OCI-LY3 (cell line): ENCODE data around the gene ADGRG6.

Experiments
- H2AFZ ChIP-seq: fragments of 200-600, 300-600 bp; shearing (Covaris generic); 2 replicates; pipeline ENCODE4 v1.6.0; 2014; ENCODE audit warnings: antibody characterized with exemption, low read depth, low read length
- H3K27ac ChIP-seq: fragments of 200-600, 300-600 bp; sonication (generic); 2 replicates; pipeline ENCODE4 v1.5.1; 2014; ENCODE audit warnings: mild to moderate bottlenecking, low read length, moderate library complexity, mixed read lengths
- H3K27me3 ChIP-seq: fragments of 200-600, 300-600 bp; sonication (generic); 2 replicates; pipeline ENCODE4 v1.6.1; 2014; ENCODE audit warnings: low read depth, low read length, mixed read lengths
- H3K36me3 ChIP-seq: fragments of 200-600, 300-600 bp; sonication (generic); replicated peaks from 2 replicates; pipeline ENCODE3; 2014; ENCODE audit warnings: low read depth, low read length, mixed read lengths
- H3K4me1 ChIP-seq: fragments of 300-600, 200-600 bp; sonication (generic); 2 replicates; pipeline ENCODE4 v1.6.1; 2014; ENCODE audit warnings: low read length, mixed read lengths
- H3K4me2 ChIP-seq: fragments of 200-600, 300-600 bp; sonication (generic); 2 replicates; pipeline ENCODE4 v1.6.1; 2014; ENCODE audit warnings: low read length, mixed read lengths
- H3K4me3 ChIP-seq: fragments of 300-600, 200-600 bp; sonication (generic); 2 replicates; pipeline ENCODE4 v1.5.1; 2014; ENCODE audit warnings: antibody characterized with exemption, mild to moderate bottlenecking, low read length, moderate library complexity
- H3K79me2 ChIP-seq: fragments of 300-600, 200-600 bp; shearing (Covaris generic); 2 replicates; pipeline ENCODE4 v1.6.1; 2014; ENCODE audit warnings: mild to moderate bottlenecking, low read length, mixed read lengths
- H3K9ac ChIP-seq: fragments of 300-600, 200-600 bp; shearing (Covaris generic); 2 replicates; pipeline ENCODE4 v1.6.0; 2014; ENCODE audit warnings: mild to moderate bottlenecking, low read length, moderate library complexity
- H3K9me3 ChIP-seq: fragments of 200-600, 300-600 bp; shearing (Covaris generic); 2 replicates; pipeline ENCODE4 v1.6.1; 2014; ENCODE audit warnings: low read length, mixed read lengths; ENCODE audit not compliant: insufficient read depth
- H4K20me1 ChIP-seq: fragments of 200-600, 300-600 bp; sonication (generic); 2 replicates; pipeline ENCODE4 v1.6.1; 2016; ENCODE audit warnings: low read length, mixed read lengths; ENCODE audit not compliant: insufficient read depth
- EZH2phosphoT487 ChIP-seq: fragments of 200-600 bp; shearing (Covaris generic); IDR thresholded peaks from 2 replicates; pipeline ENCODE4 v1.6.1; 2018; ENCODE audit warnings: antibody characterized with exemption, mixed run types, low read depth
- TF ChIP-seq, protein P1 (sequence below): fragments of 200-600, 300-600 bp; sonication (generic); IDR thresholded peaks from 2 replicates; pipeline ENCODE4 v1.5.1; 2014; ENCODE audit warnings: antibody characterized with exemption, low read length, low read depth

ADGRG6 gene

DNA sequence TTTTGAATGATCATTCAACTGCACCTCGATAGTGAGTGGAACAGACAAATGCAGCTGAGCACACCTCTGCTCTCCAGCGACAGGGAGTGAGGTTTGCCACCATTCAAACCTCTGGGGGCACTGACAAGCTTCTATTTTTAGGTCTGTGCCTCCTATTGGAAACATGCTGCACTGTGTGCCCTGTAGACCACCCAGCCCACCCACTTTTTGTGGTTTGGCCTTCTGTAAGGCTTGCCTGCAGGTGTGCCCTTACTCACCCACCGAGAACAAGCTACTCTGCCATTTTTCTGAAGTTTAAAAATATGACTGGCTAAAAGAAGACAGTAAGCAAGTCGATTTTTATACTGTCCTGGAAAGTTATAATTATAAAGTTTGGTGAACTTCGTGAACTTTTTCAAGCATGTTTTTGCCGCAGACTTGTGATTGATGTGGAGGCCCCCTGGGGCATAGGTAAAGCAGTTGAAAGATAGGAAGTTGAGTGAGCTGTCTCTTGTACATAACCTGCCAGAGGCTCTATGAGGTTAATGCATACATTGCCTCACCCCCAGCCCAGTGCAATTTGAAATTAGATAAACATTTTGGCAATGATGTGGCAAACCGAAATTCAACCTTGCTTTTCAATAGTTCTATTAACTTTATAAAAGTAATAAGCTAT, 53.8 kb downstream of the ADGRG6 start:
- H3K27ac ChIP-seq = no peak overlapping the region
- no peaks in the 10 kb centered on the region for H3K9me3 ChIP-seq
- H3K4me3 ChIP-seq = no peak overlapping the region
- no peaks in the 10 kb centered on the region for H4K20me1 ChIP-seq
- no peak overlapping the region for H2AFZ ChIP-seq
- no peaks in the 10 kb centered on the region for H3K79me2 ChIP-seq
- TF ChIP-seq EZH2phosphoT487 = no peak
- TF ChIP-seq, protein P1, sequence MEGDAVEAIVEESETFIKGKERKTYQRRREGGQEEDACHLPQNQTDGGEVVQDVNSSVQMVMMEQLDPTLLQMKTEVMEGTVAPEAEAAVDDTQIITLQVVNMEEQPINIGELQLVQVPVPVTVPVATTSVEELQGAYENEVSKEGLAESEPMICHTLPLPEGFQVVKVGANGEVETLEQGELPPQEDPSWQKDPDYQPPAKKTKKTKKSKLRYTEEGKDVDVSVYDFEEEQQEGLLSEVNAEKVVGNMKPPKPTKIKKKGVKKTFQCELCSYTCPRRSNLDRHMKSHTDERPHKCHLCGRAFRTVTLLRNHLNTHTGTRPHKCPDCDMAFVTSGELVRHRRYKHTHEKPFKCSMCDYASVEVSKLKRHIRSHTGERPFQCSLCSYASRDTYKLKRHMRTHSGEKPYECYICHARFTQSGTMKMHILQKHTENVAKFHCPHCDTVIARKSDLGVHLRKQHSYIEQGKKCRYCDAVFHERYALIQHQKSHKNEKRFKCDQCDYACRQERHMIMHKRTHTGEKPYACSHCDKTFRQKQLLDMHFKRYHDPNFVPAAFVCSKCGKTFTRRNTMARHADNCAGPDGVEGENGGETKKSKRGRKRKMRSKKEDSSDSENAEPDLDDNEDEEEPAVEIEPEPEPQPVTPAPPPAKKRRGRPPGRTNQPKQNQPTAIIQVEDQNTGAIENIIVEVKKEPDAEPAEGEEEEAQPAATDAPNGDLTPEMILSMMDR = no peak
- no peak overlapping the region for H3K9ac ChIP-seq
- H3K36me3 ChIP-seq = no peaks in the 10 kb centered on the region
- H3K4me2 ChIP-seq = no peak overlapping the region
- H3K27me3 ChIP-seq = no peaks in the 10 kb centered on the region
- no peaks in the 10 kb centered on the region for H3K4me1 ChIP-seq

DNA sequence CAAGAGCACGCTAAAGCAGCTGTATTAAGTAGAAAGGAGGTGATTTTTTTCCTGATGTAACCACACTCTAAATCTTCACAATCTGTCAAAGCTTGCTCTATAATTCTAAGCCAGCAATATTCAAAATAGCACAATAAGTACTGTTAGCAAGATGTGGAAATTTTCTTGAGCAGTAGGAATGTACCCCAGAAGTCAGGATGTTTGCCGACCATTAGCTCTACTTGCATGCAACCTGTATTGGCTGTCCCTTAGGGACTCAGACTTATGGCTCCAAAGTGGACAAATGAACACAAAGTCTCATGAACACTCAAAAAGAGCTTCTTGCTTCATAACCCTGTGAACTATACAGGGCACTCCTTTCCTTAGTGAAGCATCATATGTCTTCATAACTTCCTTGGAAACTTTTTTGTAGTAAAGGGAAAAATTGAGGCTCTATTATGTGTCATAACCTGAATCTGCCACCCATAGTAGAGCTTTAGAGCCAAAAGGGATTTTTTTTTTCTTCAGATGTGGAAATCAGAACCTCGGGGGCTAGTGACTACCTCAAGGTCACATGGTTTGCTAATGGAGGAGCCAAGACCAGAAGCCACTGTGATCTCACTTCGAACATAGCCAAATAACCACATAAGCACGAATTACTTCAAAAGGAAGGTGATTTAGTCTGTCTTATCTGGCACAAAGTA, 54.5 kb downstream of the ADGRG6 start:
- no peaks in the 10 kb centered on the region for H3K9me3 ChIP-seq
- H4K20me1 ChIP-seq = no peaks in the 10 kb centered on the region
- H3K27me3 ChIP-seq = no peaks in the 10 kb centered on the region
- no peak overlapping the region for H3K9ac ChIP-seq
- no peaks in the 10 kb centered on the region for H3K36me3 ChIP-seq
- no peak overlapping the region for H2AFZ ChIP-seq
- H3K79me2 ChIP-seq = no peaks in the 10 kb centered on the region
- no peaks in the 10 kb centered on the region for H3K4me1 ChIP-seq
- TF ChIP-seq, protein P1 = no peak
- no peak for TF ChIP-seq EZH2phosphoT487
- no peak overlapping the region for H3K4me3 ChIP-seq
- no peak overlapping the region for H3K27ac ChIP-seq
- no peak overlapping the region for H3K4me2 ChIP-seq

DNA sequence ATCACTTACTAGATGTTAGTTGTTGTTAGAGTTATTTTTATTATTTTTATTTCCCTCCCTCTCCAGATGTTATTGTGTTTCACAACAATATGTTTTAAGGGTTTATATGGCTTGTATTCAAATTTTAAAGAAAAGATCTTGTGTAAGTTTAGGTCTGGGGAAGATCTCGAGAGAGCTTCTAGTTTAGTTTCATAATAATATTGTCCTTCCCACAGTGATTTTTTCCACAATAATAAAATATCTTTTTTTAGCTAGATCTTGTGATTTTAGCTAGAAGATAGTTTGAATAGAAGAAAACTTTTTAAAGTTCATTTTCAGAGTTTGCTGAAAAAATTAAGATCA, 55.0 kb downstream of the ADGRG6 start:
- no peaks in the 10 kb centered on the region for H3K36me3 ChIP-seq
- H3K27ac ChIP-seq = no peak overlapping the region
- no peak overlapping the region for H3K4me2 ChIP-seq
- no peaks in the 10 kb centered on the region for H3K79me2 ChIP-seq
- H2AFZ ChIP-seq = no peak overlapping the region
- TF ChIP-seq EZH2phosphoT487 = no peak
- TF ChIP-seq, protein P1 = no peak
- no peaks in the 10 kb centered on the region for H3K27me3 ChIP-seq
- no peaks in the 10 kb centered on the region for H3K9me3 ChIP-seq
- H3K9ac ChIP-seq = no peak overlapping the region
- no peak overlapping the region for H3K4me3 ChIP-seq
- H3K4me1 ChIP-seq = no peaks in the 10 kb centered on the region
- no peaks in the 10 kb centered on the region for H4K20me1 ChIP-seq

DNA sequence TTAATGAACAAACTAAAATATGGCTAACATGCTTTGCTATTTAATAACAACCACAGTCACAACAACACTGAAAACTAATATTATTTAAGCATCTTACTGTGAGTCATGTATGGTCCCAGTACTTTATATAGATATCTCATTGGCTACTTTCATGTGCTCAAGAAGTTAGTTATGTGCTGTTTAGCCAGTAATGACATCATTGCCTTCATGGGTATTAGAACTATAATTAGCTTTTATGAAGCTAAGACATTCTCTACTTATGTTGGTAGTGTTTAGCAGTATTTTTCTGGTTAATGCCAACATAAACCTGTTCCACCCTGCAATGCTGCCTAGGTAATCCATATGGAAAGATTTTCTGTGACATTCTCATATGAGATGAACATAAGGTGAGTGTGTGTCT, 56.1 kb downstream of the ADGRG6 start:
- H3K9me3 ChIP-seq = no peaks in the 10 kb centered on the region
- no peak overlapping the region for H3K27ac ChIP-seq
- TF ChIP-seq, protein P1 = no peak
- TF ChIP-seq EZH2phosphoT487 = no peak
- H3K4me2 ChIP-seq = no peak overlapping the region
- H3K9ac ChIP-seq = no peak overlapping the region
- H4K20me1 ChIP-seq = no peaks in the 10 kb centered on the region
- no peaks in the 10 kb centered on the region for H3K4me1 ChIP-seq
- H3K4me3 ChIP-seq = no peak overlapping the region
- H3K36me3 ChIP-seq = no peaks in the 10 kb centered on the region
- H3K79me2 ChIP-seq = no peaks in the 10 kb centered on the region
- no peak overlapping the region for H2AFZ ChIP-seq
- H3K27me3 ChIP-seq = no peaks in the 10 kb centered on the region
